ENCODE data around the gene SRBD1.

DNA sequence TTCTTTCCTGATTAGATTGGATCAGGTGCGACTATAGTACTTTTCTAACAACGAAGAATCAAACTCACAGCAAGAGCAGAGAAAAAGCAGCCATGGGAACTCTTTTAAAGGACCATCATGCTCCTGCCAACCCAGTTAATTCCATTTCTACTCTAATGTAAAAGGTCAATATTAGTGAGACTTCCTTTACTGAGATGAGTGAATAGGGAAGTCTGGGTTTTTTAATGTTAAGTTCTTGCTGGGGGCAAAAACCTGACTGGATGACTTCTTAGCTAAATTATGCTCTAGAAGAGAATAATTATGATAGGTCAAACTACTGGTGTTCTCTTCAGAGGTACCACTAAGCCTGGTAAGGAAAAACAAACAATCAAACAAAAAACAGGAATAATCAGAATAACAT lies 8.4 kb downstream of the SRBD1 start:
- TF ChIP-seq, protein P1, sequence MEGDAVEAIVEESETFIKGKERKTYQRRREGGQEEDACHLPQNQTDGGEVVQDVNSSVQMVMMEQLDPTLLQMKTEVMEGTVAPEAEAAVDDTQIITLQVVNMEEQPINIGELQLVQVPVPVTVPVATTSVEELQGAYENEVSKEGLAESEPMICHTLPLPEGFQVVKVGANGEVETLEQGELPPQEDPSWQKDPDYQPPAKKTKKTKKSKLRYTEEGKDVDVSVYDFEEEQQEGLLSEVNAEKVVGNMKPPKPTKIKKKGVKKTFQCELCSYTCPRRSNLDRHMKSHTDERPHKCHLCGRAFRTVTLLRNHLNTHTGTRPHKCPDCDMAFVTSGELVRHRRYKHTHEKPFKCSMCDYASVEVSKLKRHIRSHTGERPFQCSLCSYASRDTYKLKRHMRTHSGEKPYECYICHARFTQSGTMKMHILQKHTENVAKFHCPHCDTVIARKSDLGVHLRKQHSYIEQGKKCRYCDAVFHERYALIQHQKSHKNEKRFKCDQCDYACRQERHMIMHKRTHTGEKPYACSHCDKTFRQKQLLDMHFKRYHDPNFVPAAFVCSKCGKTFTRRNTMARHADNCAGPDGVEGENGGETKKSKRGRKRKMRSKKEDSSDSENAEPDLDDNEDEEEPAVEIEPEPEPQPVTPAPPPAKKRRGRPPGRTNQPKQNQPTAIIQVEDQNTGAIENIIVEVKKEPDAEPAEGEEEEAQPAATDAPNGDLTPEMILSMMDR (IDR thresholded peaks at IDR 0.05) = no peak
- no peak for TF ChIP-seq EP300 (IDR thresholded peaks at IDR 0.05)
- TF ChIP-seq POLR2A (IDR thresholded peaks at IDR 0.05) = no peak
